VCaP (cell line): ENCODE results near the gene SNAP91.

Experiments used
- H3K27ac ChIP-seq: fragments of 450-650 bp; 2 replicates; pipeline ENCODE4 v1.5.1; 2017
- CTCF ChIP-seq: fragments of 450-650 bp; conservative IDR thresholded peaks from 2 replicates; pipeline ENCODE4 v1.5.1; 2017; ENCODE audit warnings: mild to moderate bottlenecking, moderate library complexity

Gene SNAP91

DNA sequence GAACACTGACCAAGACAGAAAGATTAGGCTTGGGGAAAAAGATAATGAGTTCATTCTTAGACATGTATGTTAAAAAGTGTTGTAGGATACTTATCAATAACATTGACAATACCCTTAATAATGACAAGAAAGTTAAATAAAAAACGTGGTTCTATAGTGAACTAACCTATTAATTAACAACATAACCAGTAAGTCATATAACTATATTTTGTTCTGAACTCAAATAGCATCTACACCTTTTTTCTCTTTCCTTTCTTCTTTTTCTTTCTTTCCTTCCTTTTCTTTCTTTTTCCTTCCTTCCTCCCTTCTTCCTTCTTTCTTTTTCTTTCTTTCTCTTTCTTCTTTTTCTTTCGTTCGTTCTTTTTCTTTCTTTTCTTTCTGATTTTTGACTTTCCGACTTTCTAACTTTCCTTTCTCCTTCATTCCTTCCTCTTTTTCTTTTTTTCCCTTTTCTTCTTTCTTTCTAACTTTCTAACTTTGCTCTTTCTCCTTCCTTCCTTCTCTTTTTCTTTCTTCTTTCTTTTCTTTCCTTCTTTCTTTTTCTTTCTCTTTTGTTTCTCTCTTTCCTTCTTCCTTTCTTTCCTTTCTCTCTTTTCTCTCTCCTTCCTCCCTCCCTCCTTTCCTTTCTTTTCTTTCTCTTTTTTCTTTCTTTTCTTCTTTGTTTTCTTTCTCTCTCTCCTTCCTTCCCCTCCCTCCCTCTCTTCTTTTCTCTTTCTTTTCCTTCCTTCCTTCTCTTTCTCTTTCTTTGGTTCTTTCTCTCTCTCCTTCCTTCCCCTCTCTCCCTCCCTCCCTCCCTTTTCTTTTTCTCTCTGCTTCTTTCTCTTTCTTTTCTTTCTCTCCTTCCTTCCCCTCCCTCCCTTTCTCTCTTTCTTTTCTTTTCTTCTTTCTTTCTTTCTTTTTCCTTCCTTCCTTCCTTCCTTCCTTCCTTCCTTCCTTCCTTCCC is 172.0 kb downstream of the SNAP91 start:
- H3K27ac ChIP-seq = no peak overlapping the region
- TF ChIP-seq CTCF = no peak

- H3K27ac ChIP-seq = no peak overlapping the region
- TF ChIP-seq CTCF = peak; percentile 67
Observed at GRCh38 chr6:83536034-83536646, 172.8 kb downstream of the SNAP91 start.

GRCh38 chr6:83518816-83519480 is 190.0 kb downstream of the SNAP91 start:
- no peak overlapping the region for H3K27ac ChIP-seq
- peak; percentile 45 for TF ChIP-seq CTCF

- no peak overlapping the region for H3K27ac ChIP-seq
- TF ChIP-seq CTCF = no peak
Observed at GRCh38 chr6:83517500-83517899, 191.4 kb downstream of the SNAP91 start.

- no peak overlapping the region for H3K27ac ChIP-seq
- peak; percentile 83 for TF ChIP-seq CTCF
Observed at GRCh38 chr6:83514866-83515466, 193.9 kb downstream of the SNAP91 start.

- no peak overlapping the region for H3K27ac ChIP-seq
- TF ChIP-seq CTCF = no peak
Observed at GRCh38 chr6:83514466-83514865, 194.4 kb downstream of the SNAP91 start.
